Measurements from ENCODE around the gene IFNL2. TPM values are rescaled to one million over a fixed set of nuclear protein-coding genes. Genes with fewer than 3 reads are reported as not detected.

The IFNL2 gene
- total RNA-seq = not detected in 2 replicates

DNA sequence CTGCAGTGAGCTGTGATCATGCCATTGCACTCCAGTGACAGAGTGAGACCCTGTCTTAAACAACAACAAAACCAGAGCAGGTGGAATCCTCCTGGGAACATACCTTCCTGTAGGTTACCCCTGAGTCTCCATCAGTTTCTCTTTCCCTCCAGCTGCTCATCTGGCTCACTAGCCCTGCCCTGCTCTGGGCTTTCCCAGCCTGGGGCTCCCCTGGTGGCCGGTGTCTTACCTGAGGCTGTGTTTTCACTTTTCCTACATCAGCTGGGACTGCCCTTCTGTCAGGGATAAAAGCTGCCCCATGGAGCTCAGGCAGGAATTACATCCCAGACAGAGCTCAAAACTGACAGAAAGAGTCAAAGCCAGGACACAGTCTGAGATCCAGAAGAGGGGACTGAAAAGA lies at the start of gene IFNL2:
TSS of gene IFNL2 (plus strand) at position 312 of the 400 bp plus-strand sequence. CDS start 173 bp downstream, outside the sequence.

DNA sequence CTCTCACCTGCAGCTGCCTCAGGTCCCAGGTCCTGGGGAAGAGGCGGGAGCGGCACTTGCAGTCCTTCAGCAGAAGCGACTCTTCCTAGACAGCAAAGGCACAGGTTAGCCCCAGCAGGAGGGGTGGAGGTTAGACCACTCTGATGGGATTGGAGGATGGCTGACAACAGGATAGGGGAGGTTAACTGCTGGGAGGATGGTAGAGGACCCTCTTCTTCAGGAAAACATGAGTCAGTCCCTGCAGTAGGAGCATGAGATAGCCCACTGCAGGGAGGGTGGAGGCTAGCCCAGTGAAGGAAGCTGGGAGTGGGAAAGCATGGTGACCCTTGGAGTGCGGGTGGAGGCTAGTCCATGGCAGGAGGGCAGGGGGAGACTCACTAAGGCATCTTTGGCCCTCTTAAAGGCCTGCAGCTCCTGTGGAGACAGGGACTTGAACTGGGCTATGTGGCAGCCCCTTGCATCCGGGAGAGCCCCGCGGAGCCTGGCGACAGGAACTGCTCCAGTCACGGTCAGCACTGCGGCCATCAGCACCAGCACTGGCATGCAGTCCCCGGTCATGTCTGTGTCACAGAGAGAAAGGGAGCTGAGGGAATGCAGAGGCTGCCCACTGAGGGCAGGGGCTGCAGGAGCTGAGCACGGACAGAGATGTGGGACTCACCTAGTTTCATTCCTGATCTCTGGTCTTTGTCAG lies 23.6 kb upstream of the IFNL2 start, which contains the start of gene IFNL3:
TSS of gene IFNL3 (minus strand) at position 597 of the 691 bp plus-strand sequence. CDS start at position 558, 39 bp downstream.

DNA sequence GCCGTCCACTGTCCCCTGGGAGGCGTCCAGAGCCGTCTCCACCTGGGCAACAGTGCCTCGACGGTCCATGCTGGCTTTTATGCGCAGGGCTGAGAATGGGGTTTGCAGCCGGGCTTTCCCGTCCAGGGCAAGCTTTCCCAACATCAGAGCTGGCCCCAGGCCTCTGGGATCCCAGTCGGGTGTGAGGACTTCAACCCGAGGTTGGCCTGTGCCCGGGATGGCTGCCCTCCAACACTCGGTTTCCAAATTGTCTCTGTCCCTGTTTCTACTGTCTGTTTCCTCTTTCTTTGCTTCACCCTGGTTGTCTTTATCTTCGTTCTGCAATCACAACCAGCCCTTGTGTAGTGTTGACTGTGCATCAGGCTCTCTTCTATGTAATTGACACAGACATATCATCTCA lies 19.4 kb upstream of the IFNL2 start, which contains the start of gene IFNL4:
TSS of gene IFNL4 (minus strand) at position 51 of the 400 bp plus-strand sequence.

DNA sequence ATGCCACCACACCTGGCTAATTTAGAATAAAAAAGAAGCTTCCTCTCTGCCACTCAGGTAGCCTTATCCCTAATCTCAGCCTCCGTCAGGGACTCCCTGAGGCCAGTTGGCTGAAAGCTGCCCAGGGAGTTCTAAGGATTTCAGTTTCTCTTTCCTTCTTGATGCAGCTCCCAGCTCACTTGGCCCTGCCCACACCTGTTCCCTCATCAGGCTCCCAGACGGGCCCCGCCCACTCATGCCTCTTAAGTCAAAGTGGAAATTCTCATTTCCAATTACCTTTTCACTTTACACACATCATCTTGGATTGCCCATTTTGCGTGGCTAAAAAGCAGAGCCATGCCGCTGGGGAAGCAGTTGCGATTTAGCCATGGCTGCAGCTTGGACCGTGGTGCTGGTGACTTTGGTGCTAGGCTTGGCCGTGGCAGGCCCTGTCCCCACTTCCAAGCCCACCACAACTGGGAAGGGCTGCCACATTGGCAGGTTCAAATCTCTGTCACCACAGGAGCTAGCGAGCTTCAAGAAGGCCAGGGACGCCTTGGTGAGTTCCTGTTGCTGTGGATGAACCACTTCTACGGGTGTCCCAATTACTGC lies 28.0 kb downstream of the IFNL2 start, which contains the start of gene IFNL1:
TSS of gene IFNL1 (plus strand) at position 353 of the 591 bp plus-strand sequence. CDS start at position 368, 15 bp downstream.

Other genes with a start within 250 kb of the IFNL2 start
- gene FBXO27, start 235.8 kb upstream of the IFNL2 start, total RNA-seq = 1.2 and 1.6 TPM in 2 replicates
- gene ACP7, start 184.0 kb upstream of the IFNL2 start, total RNA-seq = under 0.01 TPM in 1 of 2 replicates, not detected in the other
- 6.8 TPM in 2 replicates for gene PAK4, start 142.6 kb upstream of the IFNL2 start, total RNA-seq
- not detected in 2 replicates for gene NCCRP1, start 71.4 kb upstream of the IFNL2 start, total RNA-seq
- gene SYCN, start 64.1 kb upstream of the IFNL2 start, total RNA-seq = not detected in 2 replicates
- gene IFNL3, start 23.4 kb upstream of the IFNL2 start, total RNA-seq = not detected in 2 replicates
- gene IFNL4, start 19.5 kb upstream of the IFNL2 start, total RNA-seq = 0.30 TPM in 1 of 2 replicates, not detected in the other
- not detected in 2 replicates for gene IFNL1, start 28.0 kb downstream of the IFNL2 start, total RNA-seq
- under 0.01 and 0.15 TPM in 2 replicates for gene LRFN1, start 52.5 kb downstream of the IFNL2 start, total RNA-seq
- 16.3 and 45.5 TPM in 2 replicates for gene GMFG, start 67.6 kb downstream of the IFNL2 start, total RNA-seq
- 19.8 and 23.7 TPM in 2 replicates for gene SAMD4B, start 74.0 kb downstream of the IFNL2 start, total RNA-seq
- gene PAF1, start 122.7 kb downstream of the IFNL2 start, total RNA-seq = 30.2 and 40.1 TPM in 2 replicates
- 11.7 and 13.2 TPM in 2 replicates for gene MED29, start 123.0 kb downstream of the IFNL2 start, total RNA-seq
- gene ZFP36, start 138.5 kb downstream of the IFNL2 start, total RNA-seq = 0.32 TPM in 1 of 2 replicates, not detected in the other
- 8.4 and 12.7 TPM in 2 replicates for gene PLEKHG2, start 144.3 kb downstream of the IFNL2 start, total RNA-seq
- 92.9 and 226 TPM in 2 replicates for gene RPS16, start 167.6 kb downstream of the IFNL2 start, total RNA-seq
- gene SUPT5H, start 177.2 kb downstream of the IFNL2 start, total RNA-seq = 51.3 and 69.6 TPM in 2 replicates
- gene TIMM50, start 212.4 kb downstream of the IFNL2 start, total RNA-seq = 73.7 and 97.6 TPM in 2 replicates
- gene DLL3, start 230.6 kb downstream of the IFNL2 start, total RNA-seq = 0.15 and 0.65 TPM in 2 replicates
- not detected in 2 replicates for gene SELENOV, start 246.7 kb downstream of the IFNL2 start, total RNA-seq

All from epithelial cell of umbilical artery (primary cell).